Measurements from ENCODE around the gene SLC26A4.

SLC26A4 gene

GRCh38 chr7:107684287-107684686, 23.7 kb downstream of the SLC26A4 start:
- TF ChIP-seq EZH2 (IDR thresholded peaks at IDR 0.05): no peak
- TF ChIP-seq POLR2AphosphoS5 (IDR thresholded peaks at IDR 0.05; ENCODE audit: borderline replicate concordance, low read depth, low read length): no peak
- no peak for TF ChIP-seq FOXP2 (optimal IDR thresholded peaks at IDR 0.05; ENCODE audit: control extremely low read depth, extremely low read length, insufficient read depth)
- no peaks in the 10 kb centered on the region for H3K36me3 ChIP-seq (ENCODE audit: insufficient read depth, low read length)
- DNase-seq (ENCODE audit: low read depth, low spot score): no peak
- no peaks in the 10 kb centered on the region for H3K9me3 ChIP-seq (ENCODE audit: low read depth, low read length)
- H3K9ac ChIP-seq (ENCODE audit: insufficient read length): no peak overlapping the region
- no peak overlapping the region for H3K4me3 ChIP-seq
- no peak overlapping the region for H3K27ac ChIP-seq

GRCh38 chr7:107684947-107685463, 24.4 kb downstream of the SLC26A4 start:
- no peak overlapping the region for H3K4me3 ChIP-seq
- no peak for DNase-seq (ENCODE audit: low read depth, low spot score)
- no peak overlapping the region for H3K9ac ChIP-seq (ENCODE audit: insufficient read length)
- H3K27ac ChIP-seq: no peak overlapping the region
- H3K36me3 ChIP-seq (ENCODE audit: insufficient read depth, low read length): no peaks in the 10 kb centered on the region
- no peaks in the 10 kb centered on the region for H3K9me3 ChIP-seq (ENCODE audit: low read depth, low read length)
- TF ChIP-seq EZH2 (IDR thresholded peaks at IDR 0.05) (no peak), POLR2AphosphoS5 (IDR thresholded peaks at IDR 0.05; ENCODE audit: borderline replicate concordance, low read depth, low read length) (no peak)

GRCh38 chr7:107686816-107687387, 26.3 kb downstream of the SLC26A4 start:
- no peak for DNase-seq (ENCODE audit: low read depth, low spot score)
- TF ChIP-seq EZH2 (IDR thresholded peaks at IDR 0.05) (no peak), POLR2AphosphoS5 (IDR thresholded peaks at IDR 0.05; ENCODE audit: borderline replicate concordance, low read depth, low read length) (no peak), FOXP2 (optimal IDR thresholded peaks at IDR 0.05; ENCODE audit: control extremely low read depth, extremely low read length, insufficient read depth) (no peak)

GRCh38 chr7:107687656-107688055, 27.0 kb downstream of the SLC26A4 start:
- Histone ChIP-seq H3K9me3 (ENCODE audit: low read depth, low read length) (no peaks in the 10 kb centered on the region), H3K27ac (no peak overlapping the region), H3K4me3 (no peak overlapping the region), H3K36me3 (ENCODE audit: insufficient read depth, low read length) (no peaks in the 10 kb centered on the region), H3K9ac (ENCODE audit: insufficient read length) (no peak overlapping the region)
- TF ChIP-seq POLR2AphosphoS5 (IDR thresholded peaks at IDR 0.05; ENCODE audit: borderline replicate concordance, low read depth, low read length): no peak
- TF ChIP-seq FOXP2 (optimal IDR thresholded peaks at IDR 0.05; ENCODE audit: control extremely low read depth, extremely low read length, insufficient read depth): no peak
- TF ChIP-seq EZH2 (IDR thresholded peaks at IDR 0.05): no peak
- no peak for DNase-seq (ENCODE audit: low read depth, low spot score)

More at GRCh38 chr7:107686816-107687387, 26.3 kb downstream of the SLC26A4 start:
- Histone ChIP-seq H3K9ac (ENCODE audit: insufficient read length) (no peak overlapping the region), H3K4me3 (no peak overlapping the region), H3K36me3 (ENCODE audit: insufficient read depth, low read length) (no peaks in the 10 kb centered on the region), H3K9me3 (ENCODE audit: low read depth, low read length) (no peaks in the 10 kb centered on the region), H3K27ac (no peak overlapping the region)

- TF ChIP-seq EZH2 (IDR thresholded peaks at IDR 0.05): no peak
- TF ChIP-seq POLR2AphosphoS5 (IDR thresholded peaks at IDR 0.05; ENCODE audit: borderline replicate concordance, low read depth, low read length): no peak
- TF ChIP-seq FOXP2 (optimal IDR thresholded peaks at IDR 0.05; ENCODE audit: control extremely low read depth, extremely low read length, insufficient read depth): no peak
- no peak overlapping the region for H3K4me3 ChIP-seq
- no peak for DNase-seq (ENCODE audit: low read depth, low spot score)
- no peaks in the 10 kb centered on the region for H3K36me3 ChIP-seq (ENCODE audit: insufficient read depth, low read length)
- H3K27ac ChIP-seq: no peak overlapping the region
- H3K9me3 ChIP-seq (ENCODE audit: low read depth, low read length): no peaks in the 10 kb centered on the region
- no peak overlapping the region for H3K9ac ChIP-seq (ENCODE audit: insufficient read length)
Observed at GRCh38 chr7:107689553-107689952, 28.9 kb downstream of the SLC26A4 start.

- Histone ChIP-seq H3K9ac (ENCODE audit: insufficient read length) (no peak overlapping the region), H3K4me3 (no peak overlapping the region), H3K27ac (no peak overlapping the region), H3K36me3 (ENCODE audit: insufficient read depth, low read length) (no peaks in the 10 kb centered on the region), H3K9me3 (ENCODE audit: low read depth, low read length) (no peaks in the 10 kb centered on the region)
- DNase-seq (ENCODE audit: low read depth, low spot score): no peak
- no peak for TF ChIP-seq FOXP2 (optimal IDR thresholded peaks at IDR 0.05; ENCODE audit: control extremely low read depth, extremely low read length, insufficient read depth)
- no peak for TF ChIP-seq EZH2 (IDR thresholded peaks at IDR 0.05)
Observed at GRCh38 chr7:107690084-107690483, 29.5 kb downstream of the SLC26A4 start.

- Histone ChIP-seq H3K4me3 (no peak overlapping the region), H3K36me3 (ENCODE audit: insufficient read depth, low read length) (no peaks in the 10 kb centered on the region), H3K9ac (ENCODE audit: insufficient read length) (no peak overlapping the region), H3K27ac (no peak overlapping the region), H3K9me3 (ENCODE audit: low read depth, low read length) (no peaks in the 10 kb centered on the region)
- no peak for DNase-seq (ENCODE audit: low read depth, low spot score)
- TF ChIP-seq POLR2AphosphoS5 (IDR thresholded peaks at IDR 0.05; ENCODE audit: borderline replicate concordance, low read depth, low read length) (no peak), EZH2 (IDR thresholded peaks at IDR 0.05) (no peak), FOXP2 (optimal IDR thresholded peaks at IDR 0.05; ENCODE audit: control extremely low read depth, extremely low read length, insufficient read depth) (no peak)
Observed at GRCh38 chr7:107690611-107691010, 30.0 kb downstream of the SLC26A4 start.

GRCh38 chr7:107691716-107692115, 31.1 kb downstream of the SLC26A4 start:
- no peak overlapping the region for H3K4me3 ChIP-seq
- no peak overlapping the region for H3K27ac ChIP-seq
- no peak for DNase-seq (ENCODE audit: low read depth, low spot score)
- no peaks in the 10 kb centered on the region for H3K9me3 ChIP-seq (ENCODE audit: low read depth, low read length)
- H3K9ac ChIP-seq (ENCODE audit: insufficient read length): no peak overlapping the region
- no peak for TF ChIP-seq POLR2AphosphoS5 (IDR thresholded peaks at IDR 0.05; ENCODE audit: borderline replicate concordance, low read depth, low read length)
- no peaks in the 10 kb centered on the region for H3K36me3 ChIP-seq (ENCODE audit: insufficient read depth, low read length)

GRCh38 chr7:107692501-107692900, 31.9 kb downstream of the SLC26A4 start:
- Histone ChIP-seq H3K36me3 (ENCODE audit: insufficient read depth, low read length) (no peaks in the 10 kb centered on the region), H3K9me3 (ENCODE audit: low read depth, low read length) (no peaks in the 10 kb centered on the region), H3K27ac (no peak overlapping the region), H3K4me3 (no peak overlapping the region), H3K9ac (ENCODE audit: insufficient read length) (no peak overlapping the region)
- no peak for DNase-seq (ENCODE audit: low read depth, low spot score)
- no peak for TF ChIP-seq EZH2 (IDR thresholded peaks at IDR 0.05)
- TF ChIP-seq POLR2AphosphoS5 (IDR thresholded peaks at IDR 0.05; ENCODE audit: borderline replicate concordance, low read depth, low read length): no peak
- no peak for TF ChIP-seq FOXP2 (optimal IDR thresholded peaks at IDR 0.05; ENCODE audit: control extremely low read depth, extremely low read length, insufficient read depth)

All from SK-N-MC (cell line).